Osteocyte (in vitro differentiated cells): ENCODE data around the gene SUV39H1. TPM values are rescaled to one million over a fixed set of nuclear protein-coding genes. Genes with fewer than 3 reads are reported as not detected.
"Not testable (repeated sequence)": the region's sequence is repeated elsewhere in the genome, so short reads cannot be mapped to it uniquely, and the experiment has no call there.

Source experiments
- DNase-seq: peaks from one replicate; pipeline ENCODE4 v3.0.0; 2021; ENCODE audit warnings: mixed read lengths; ENCODE audit not compliant: unreplicated experiment; ENCODE audit errors: extremely low spot score
- H3K27ac Mint-ChIP-seq: one replicate; pipeline ENCODE4 v1.8.0; 2021; ENCODE audit warnings: mild to moderate bottlenecking, mixed read lengths; ENCODE audit not compliant: unreplicated experiment
- H3K27me3 Mint-ChIP-seq: one replicate; pipeline ENCODE4 v1.8.0; 2021; ENCODE audit warnings: mixed read lengths; ENCODE audit not compliant: unreplicated experiment
- H3K36me3 Mint-ChIP-seq: one replicate; pipeline ENCODE4 v1.8.0; 2021; ENCODE audit warnings: mixed read lengths; ENCODE audit not compliant: unreplicated experiment
- H3K4me1 Mint-ChIP-seq: one replicate; pipeline ENCODE4 v1.8.0; 2021; ENCODE audit warnings: mixed read lengths; ENCODE audit not compliant: unreplicated experiment
- H3K4me3 Mint-ChIP-seq: one replicate; pipeline ENCODE4 v1.8.0; 2021; ENCODE audit warnings: mild to moderate bottlenecking, moderate library complexity, mixed read lengths; ENCODE audit not compliant: unreplicated experiment
- H3K9me3 Mint-ChIP-seq: one replicate; pipeline ENCODE4 v1.8.0; 2021; ENCODE audit warnings: mixed read lengths; ENCODE audit not compliant: unreplicated experiment
- total RNA-seq: library from RNA; stranded (reverse); gene quantifications from 2 replicates; pipeline ENCODE4 v1.2.1, GENCODE V29; 2021
- TF ChIP-seq, protein P1 (sequence below): fragments of 200-600 bp; sonication (generic); IDR thresholded peaks from 2 replicates; pipeline ENCODE4 v1.5.0; 2021; ENCODE audit warnings: antibody characterized with exemption, mild to moderate bottlenecking, moderate library complexity

SUV39H1 gene
- total RNA-seq, 1 donor from 2014 or later: 4.5 TPM

DNA sequence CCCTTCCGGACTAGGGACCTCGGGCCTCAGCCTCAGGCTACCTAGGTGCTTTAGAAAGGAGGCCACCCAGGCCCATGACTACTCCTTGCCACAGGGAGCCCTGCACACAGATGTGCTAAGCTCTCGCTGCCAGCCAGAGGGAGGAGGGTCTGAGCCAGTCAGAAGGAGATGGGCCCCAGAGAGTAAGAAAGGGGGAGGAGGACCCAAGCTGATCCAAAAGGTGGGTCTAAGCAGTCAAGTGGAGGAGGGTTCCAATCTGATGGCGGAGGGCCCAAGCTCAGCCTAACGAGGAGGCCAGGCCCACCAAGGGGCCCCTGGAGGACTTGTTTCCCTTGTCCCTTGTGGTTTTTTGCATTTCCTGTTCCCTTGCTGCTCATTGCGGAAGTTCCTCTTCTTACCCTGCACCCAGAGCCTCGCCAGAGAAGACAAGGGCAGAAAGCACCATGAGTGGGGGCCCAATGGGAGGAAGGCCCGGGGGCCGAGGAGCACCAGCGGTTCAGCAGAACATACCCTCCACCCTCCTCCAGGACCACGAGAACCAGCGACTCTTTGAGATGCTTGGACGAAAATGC lies 13.0 kb upstream of the SUV39H1 start, which contains the start of gene WAS:
Gene WAS, plus strand, starts transcription at position 389 of the 572 bp plus-strand sequence. Its CDS starts 55 bp downstream, at position 444.
- H3K4me1 Mint-ChIP-seq: no peaks in the 10 kb centered on the region
- H3K27me3 Mint-ChIP-seq: peaks cover 12% of the 10 kb centered on the region
- DNase-seq: no peak
- H3K36me3 Mint-ChIP-seq: no peaks in the 10 kb centered on the region
- TF ChIP-seq, protein P1, sequence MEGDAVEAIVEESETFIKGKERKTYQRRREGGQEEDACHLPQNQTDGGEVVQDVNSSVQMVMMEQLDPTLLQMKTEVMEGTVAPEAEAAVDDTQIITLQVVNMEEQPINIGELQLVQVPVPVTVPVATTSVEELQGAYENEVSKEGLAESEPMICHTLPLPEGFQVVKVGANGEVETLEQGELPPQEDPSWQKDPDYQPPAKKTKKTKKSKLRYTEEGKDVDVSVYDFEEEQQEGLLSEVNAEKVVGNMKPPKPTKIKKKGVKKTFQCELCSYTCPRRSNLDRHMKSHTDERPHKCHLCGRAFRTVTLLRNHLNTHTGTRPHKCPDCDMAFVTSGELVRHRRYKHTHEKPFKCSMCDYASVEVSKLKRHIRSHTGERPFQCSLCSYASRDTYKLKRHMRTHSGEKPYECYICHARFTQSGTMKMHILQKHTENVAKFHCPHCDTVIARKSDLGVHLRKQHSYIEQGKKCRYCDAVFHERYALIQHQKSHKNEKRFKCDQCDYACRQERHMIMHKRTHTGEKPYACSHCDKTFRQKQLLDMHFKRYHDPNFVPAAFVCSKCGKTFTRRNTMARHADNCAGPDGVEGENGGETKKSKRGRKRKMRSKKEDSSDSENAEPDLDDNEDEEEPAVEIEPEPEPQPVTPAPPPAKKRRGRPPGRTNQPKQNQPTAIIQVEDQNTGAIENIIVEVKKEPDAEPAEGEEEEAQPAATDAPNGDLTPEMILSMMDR: no peak
- H3K4me3 Mint-ChIP-seq: no peak within 1 kb of the TSS
- peaks cover 3% of the 10 kb centered on the region for H3K9me3 Mint-ChIP-seq
- H3K27ac Mint-ChIP-seq: no peak within 1 kb of the TSS

GRCh38 chrX:48684134-48684533 lies 12.4 kb upstream of the SUV39H1 start:
- H3K27ac Mint-ChIP-seq: no peak overlapping the region
- H3K27me3 Mint-ChIP-seq: peaks cover 12% of the 10 kb centered on the region
- TF ChIP-seq, protein P1: no peak
- DNase-seq: no peak
- no peaks in the 10 kb centered on the region for H3K4me1 Mint-ChIP-seq
- H3K9me3 Mint-ChIP-seq: peaks cover 3% of the 10 kb centered on the region
- H3K36me3 Mint-ChIP-seq: no peaks in the 10 kb centered on the region
- H3K4me3 Mint-ChIP-seq: no peak overlapping the region

DNA sequence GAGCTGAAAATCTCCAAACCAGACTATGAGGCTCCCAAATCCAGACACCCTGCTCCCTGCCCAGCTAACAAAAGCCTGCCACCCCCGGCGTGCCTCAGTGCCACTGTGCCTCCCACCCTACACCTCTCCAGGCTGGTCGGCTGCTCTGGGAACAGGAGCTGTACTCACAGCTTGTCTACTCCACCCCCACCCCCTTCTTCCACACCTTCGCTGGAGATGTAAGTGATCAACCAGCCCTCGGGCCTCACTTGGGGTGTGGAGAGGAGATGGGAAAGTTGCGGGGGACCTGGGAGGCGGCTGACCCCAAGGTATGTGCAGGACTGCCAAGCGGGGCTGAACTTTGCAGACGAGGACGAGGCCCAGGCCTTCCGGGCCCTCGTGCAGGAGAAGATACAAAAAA lies 11.1 kb upstream of the SUV39H1 start:
- H3K4me3 Mint-ChIP-seq: no peak overlapping the region
- H3K9me3 Mint-ChIP-seq: peaks cover 3% of the 10 kb centered on the region
- no peak for DNase-seq
- no peaks in the 10 kb centered on the region for H3K4me1 Mint-ChIP-seq
- TF ChIP-seq, protein P1: no peak
- peaks cover 12% of the 10 kb centered on the region for H3K27me3 Mint-ChIP-seq
- no peaks in the 10 kb centered on the region for H3K36me3 Mint-ChIP-seq
- no peak overlapping the region for H3K27ac Mint-ChIP-seq

- Mint-ChIP-seq H3K4me3 (no peak overlapping the region), H3K36me3 (no peaks in the 10 kb centered on the region), H3K4me1 (no peaks in the 10 kb centered on the region), H3K27ac (no peak overlapping the region), H3K27me3 (peaks cover 12% of the 10 kb centered on the region), H3K9me3 (no peaks in the 10 kb centered on the region)
- TF ChIP-seq, protein P1: no peak
- DNase-seq: no peak
These were observed 7.9 kb upstream of the SUV39H1 start for GRCh38 chrX:48688531-48689150.

DNA sequence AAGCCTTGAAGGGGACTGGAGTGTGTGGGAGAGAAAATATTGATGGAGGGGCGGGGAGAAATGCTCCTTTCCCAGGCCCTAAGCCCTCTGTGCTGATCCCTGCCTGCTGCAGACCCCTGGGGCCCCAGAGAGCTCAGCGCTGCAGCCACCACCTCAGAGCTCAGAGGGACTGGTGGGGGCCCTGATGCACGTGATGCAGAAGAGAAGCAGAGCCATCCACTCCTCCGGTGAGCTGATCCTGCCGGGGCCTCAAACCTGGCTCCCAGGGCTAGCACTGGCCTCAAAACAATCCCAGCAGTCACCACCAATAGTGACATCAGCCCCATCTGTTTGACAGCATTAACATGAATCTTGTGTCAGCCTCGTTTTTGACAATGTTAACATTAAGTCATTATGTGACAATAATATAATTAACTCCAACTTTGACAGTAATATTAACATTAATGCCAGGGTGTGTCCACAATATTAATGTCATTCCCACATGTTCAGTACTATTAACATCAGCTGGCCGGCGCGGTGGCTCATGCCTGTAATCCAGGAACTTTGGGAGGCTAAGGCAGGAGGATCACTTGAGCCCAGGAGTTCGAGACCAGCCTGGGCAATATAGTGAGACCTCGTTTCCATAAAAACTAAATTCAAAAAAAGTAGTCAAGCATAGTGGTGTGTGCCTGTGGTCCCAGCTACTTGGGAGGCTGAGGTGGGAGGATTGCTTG lies 7.2 kb upstream of the SUV39H1 start:
- no peak overlapping the region for H3K27ac Mint-ChIP-seq
- H3K9me3 Mint-ChIP-seq: no peaks in the 10 kb centered on the region
- H3K27me3 Mint-ChIP-seq: peaks cover 11% of the 10 kb centered on the region
- DNase-seq: no peak
- TF ChIP-seq, protein P1: no peak
- no peaks in the 10 kb centered on the region for H3K4me1 Mint-ChIP-seq
- H3K36me3 Mint-ChIP-seq: no peaks in the 10 kb centered on the region
- no peak overlapping the region for H3K4me3 Mint-ChIP-seq

DNA sequence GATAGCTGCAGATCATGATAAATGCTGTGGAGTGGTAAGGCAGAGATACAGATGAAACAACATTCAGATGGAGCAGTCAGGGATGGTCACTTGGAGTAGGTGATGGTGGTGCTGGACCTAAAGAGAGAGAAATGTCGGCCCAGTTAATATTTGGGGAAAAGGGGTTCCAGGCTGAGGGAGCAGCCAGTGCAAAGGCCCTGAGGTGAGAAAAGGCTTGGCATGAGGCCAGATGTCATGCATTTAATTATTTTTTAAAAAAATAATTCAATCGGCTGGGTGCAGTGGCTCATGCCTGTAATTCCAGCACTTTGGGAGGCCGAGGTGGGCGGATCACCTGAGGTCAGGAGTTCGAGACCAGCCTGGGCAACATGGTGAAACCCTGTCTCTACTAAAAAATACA lies 4.8 kb upstream of the SUV39H1 start:
- DNase-seq, H3K4me1 Mint-ChIP-seq, H3K27me3 Mint-ChIP-seq, H3K27ac Mint-ChIP-seq, H3K4me3 Mint-ChIP-seq, H3K9me3 Mint-ChIP-seq, H3K36me3 Mint-ChIP-seq: not testable (repeated sequence)
